ENCODE results near the gene ZBTB4. TPM values are rescaled to one million over a fixed set of nuclear protein-coding genes. Genes with fewer than 3 reads are reported as not detected.

ZBTB4 gene
- total RNA-seq, 4 donors from 2014 or later: 22.7 to 116 (median 39.2) TPM

DNA sequence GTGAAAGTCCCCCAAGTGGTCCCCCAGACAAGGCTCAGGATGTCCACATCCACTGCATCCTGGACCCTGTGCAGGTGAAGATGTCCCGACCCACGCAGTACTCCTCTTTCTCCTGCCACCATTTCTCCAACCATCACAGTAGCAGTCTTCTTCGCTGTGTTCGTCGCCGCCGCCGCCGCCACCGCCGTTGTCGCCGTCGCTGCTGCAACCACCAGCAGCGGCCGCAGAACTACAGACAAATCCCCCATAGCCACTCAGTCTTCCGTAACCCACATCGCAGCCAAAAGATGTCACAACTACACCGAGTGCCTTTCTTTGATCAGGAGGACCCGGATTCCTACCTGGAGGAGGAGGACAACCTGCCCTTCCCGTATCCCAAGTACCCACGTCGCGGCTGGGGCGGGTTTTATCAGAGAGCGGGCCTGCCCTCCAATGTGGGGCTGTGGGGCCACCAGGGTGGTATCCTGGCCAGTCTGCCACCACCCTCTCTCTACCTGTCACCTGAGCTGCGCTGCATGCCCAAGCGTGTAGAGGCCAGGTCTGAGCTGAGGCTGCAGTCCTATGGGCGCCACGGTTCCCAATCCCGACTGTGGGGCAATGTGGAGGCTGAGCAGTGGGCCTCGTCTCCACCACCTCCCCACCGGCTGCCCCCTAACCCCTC is 53.1 kb downstream of the ZBTB4 start:
- Histone ChIP-seq H3K9me3 (no peaks in the 10 kb centered on the region), H3K4me1 (no peaks in the 10 kb centered on the region), H3K4me3 (no peak overlapping the region), H3K27me3 (no peaks in the 10 kb centered on the region), H3K36me3 (no peaks in the 10 kb centered on the region), H3K27ac (no peak overlapping the region)
- DNase-seq: no peak
- intact Hi-C loops (cut with DNase I; ENCODE audit: low total_unique reads): no loop called here
- TF ChIP-seq, protein P1, sequence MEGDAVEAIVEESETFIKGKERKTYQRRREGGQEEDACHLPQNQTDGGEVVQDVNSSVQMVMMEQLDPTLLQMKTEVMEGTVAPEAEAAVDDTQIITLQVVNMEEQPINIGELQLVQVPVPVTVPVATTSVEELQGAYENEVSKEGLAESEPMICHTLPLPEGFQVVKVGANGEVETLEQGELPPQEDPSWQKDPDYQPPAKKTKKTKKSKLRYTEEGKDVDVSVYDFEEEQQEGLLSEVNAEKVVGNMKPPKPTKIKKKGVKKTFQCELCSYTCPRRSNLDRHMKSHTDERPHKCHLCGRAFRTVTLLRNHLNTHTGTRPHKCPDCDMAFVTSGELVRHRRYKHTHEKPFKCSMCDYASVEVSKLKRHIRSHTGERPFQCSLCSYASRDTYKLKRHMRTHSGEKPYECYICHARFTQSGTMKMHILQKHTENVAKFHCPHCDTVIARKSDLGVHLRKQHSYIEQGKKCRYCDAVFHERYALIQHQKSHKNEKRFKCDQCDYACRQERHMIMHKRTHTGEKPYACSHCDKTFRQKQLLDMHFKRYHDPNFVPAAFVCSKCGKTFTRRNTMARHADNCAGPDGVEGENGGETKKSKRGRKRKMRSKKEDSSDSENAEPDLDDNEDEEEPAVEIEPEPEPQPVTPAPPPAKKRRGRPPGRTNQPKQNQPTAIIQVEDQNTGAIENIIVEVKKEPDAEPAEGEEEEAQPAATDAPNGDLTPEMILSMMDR (IDR thresholded peaks at IDR 0.05): no peak
- TF ChIP-seq POLR2A (IDR thresholded peaks at IDR 0.05): no peak

DNA sequence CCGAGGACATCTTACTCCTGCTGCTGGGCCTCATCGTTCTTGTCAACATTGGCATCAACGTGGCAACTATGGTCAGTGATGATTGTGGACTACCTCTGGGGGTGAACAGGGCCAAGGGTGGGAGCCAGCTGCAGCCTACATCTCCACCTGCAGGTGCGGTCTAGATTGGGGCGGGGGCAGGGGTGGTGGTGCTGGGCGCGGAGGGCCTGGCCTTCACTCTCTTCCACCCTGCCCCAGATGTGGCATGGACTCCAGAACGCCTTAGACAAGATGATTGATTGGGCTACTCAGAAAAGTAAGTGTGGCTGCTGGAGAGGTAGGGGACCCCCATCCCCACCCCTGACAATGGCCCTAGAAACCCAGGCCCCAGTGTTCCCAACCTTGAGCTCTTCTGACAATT is 53.7 kb downstream of the ZBTB4 start:
- Histone ChIP-seq H3K36me3 (no peaks in the 10 kb centered on the region), H3K9me3 (no peaks in the 10 kb centered on the region), H3K27ac (no peak overlapping the region), H3K4me1 (no peaks in the 10 kb centered on the region), H3K4me3 (no peak overlapping the region), H3K27me3 (no peaks in the 10 kb centered on the region)
- TF ChIP-seq POLR2A (IDR thresholded peaks at IDR 0.05): no peak
- TF ChIP-seq, protein P1 (IDR thresholded peaks at IDR 0.05): no peak
- intact Hi-C loops (cut with DNase I; ENCODE audit: low total_unique reads): no loop called here
- no peak for DNase-seq

DNA sequence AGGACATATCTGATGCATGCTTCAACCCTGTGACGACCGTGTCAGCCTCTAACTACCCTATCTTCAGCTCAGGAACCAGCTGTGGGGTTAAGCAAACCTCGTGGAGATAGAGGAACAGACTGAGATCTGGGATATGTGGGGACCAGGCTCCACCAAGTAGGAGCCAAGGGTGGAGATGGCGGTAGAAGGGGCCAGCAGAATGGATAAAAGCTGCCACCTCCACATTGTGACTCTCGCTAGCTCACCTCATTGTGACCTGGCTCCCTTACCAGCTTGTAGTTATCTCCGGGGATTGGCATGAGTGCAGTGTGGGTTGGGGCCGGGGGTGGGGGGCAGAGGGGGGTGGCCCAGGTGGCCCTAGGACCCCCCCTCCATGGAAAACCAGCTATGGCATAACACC is 54.1 kb downstream of the ZBTB4 start, which contains the start of gene SPEM2:
Gene SPEM2, plus strand, starts transcription at position 301 of the 400 bp plus-strand sequence. Its CDS starts 73 bp downstream, at position 374.
- Histone ChIP-seq H3K4me1 (no peaks in the 10 kb centered on the region), H3K4me3 (no peak within 1 kb of the TSS), H3K9me3 (no peaks in the 10 kb centered on the region), H3K27ac (no peak within 1 kb of the TSS), H3K36me3 (no peaks in the 10 kb centered on the region), H3K27me3 (no peaks in the 10 kb centered on the region)
- TF ChIP-seq, protein P1 (IDR thresholded peaks at IDR 0.05): no peak
- TF ChIP-seq POLR2A (IDR thresholded peaks at IDR 0.05): no peak
- intact Hi-C loops (cut with DNase I; ENCODE audit: low total_unique reads): no loop called here
- no peak for DNase-seq

DNA sequence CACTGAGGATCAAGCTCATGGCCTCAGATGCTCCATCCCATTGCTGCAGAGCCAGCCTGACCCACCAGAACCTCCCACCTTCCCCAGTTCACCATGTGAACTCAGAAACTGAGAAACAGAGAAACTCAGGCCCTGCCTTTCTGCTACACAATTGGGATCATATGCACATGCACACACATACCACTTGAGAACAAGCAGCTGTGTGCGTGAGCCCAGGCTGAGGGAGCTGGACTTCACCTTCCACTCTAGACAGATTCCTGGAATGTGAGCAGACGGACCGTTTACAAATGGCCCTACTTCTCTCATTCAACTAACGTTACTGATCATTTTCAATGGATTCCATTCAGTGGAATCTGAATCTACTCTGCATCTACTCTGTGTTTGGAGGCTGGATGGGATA is 55.8 kb downstream of the ZBTB4 start:
- Histone ChIP-seq H3K4me1 (no peaks in the 10 kb centered on the region), H3K4me3 (no peak overlapping the region), H3K36me3 (no peaks in the 10 kb centered on the region), H3K27me3 (no peaks in the 10 kb centered on the region), H3K27ac (no peak overlapping the region), H3K9me3 (no peaks in the 10 kb centered on the region)
- intact Hi-C loops (cut with DNase I; ENCODE audit: low total_unique reads): no loop called here
- TF ChIP-seq, protein P1 (IDR thresholded peaks at IDR 0.05): no peak
- no peak for TF ChIP-seq POLR2A (IDR thresholded peaks at IDR 0.05)
- DNase-seq: no peak

DNA sequence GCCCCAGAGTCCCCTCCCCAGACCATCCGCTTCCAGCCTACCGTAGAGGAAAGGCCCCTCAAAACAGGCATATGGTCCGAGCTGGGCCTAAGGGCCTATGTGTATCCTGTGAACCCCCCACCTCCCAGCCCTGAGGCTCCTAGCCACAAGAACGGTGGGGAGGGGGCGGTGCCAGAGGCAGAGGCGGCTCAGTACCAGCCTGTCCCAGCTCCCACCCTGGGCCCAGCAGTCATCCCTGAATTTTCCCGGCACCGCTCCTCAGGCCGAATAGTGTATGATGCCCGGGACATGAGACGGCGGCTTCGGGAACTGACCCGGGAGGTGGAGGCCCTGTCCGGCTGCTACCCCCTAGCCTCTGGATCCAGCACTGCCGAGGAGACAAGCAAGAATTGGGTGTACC is 58.2 kb downstream of the ZBTB4 start:
- intact Hi-C loops (cut with DNase I; ENCODE audit: low total_unique reads): no loop called here
- Histone ChIP-seq H3K27ac (no peak overlapping the region), H3K9me3 (no peaks in the 10 kb centered on the region), H3K36me3 (no peaks in the 10 kb centered on the region), H3K4me1 (no peaks in the 10 kb centered on the region), H3K4me3 (no peak overlapping the region), H3K27me3 (no peaks in the 10 kb centered on the region)
- TF ChIP-seq, protein P1 (IDR thresholded peaks at IDR 0.05): no peak
- no peak for TF ChIP-seq POLR2A (IDR thresholded peaks at IDR 0.05)
- DNase-seq: no peak

Measured in uterus (tissue), 4 donors.